GM10266 (cell line): Measurements from ENCODE around the gene HOXD11.

ENCODE experiments used
- DNase-seq: peaks from one replicate; pipeline ENCODE4 v3.0.0; 2012; ENCODE audit errors: extremely low spot score
- CTCF ChIP-seq: IDR thresholded peaks from 2 replicates; pipeline ENCODE4 v1.5.1; 2012; ENCODE audit warnings: mild to moderate bottlenecking, low read depth; ENCODE audit not compliant: control insufficient read depth, insufficient read depth; ENCODE audit errors: missing control alignments

The HOXD11 gene

GRCh38 chr2:176127774-176128072 lies 20.6 kb downstream of the HOXD11 start:
- no peak for DNase-seq
- TF ChIP-seq CTCF = no peak

DNA sequence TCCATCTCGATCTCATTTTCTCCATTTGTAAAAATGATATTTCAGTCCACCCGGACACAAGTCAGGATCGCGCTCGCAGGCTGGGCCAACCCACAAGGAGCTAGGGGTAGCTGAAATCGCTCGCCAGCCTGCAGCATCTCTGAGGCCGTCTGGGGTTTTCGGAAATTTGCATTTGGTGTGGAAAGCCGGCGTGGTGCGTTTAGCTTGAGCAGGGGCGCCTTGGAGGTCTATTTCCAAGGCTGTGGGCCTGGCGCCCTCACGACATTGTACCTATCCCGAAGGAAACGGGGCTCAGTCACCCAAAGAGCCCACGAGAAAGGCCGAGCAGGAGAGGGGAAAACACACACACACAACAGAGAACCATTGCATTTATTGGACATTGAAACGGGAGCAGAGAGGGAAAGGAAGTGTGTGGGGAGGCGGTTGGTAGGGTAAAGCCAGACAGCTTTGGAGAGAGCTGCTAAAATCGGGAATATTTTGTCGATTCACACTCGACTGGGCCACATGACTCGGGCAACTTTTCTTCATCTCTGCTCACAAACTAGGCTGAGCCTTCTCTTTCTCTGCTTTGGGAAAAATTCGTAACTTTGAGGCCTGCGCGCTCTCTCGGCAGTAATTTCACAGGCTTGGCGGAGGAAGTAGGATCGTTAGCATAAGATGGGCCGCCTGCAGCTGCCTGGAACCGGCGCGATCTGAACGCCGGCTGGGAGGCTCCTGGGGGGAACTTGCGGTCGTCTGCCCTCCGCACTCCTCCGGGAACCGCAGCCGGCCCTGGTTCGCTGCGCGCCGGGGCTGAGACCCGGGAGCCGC lies 21.3 kb downstream of the HOXD11 start:
- DNase-seq = no peak
- no peak for TF ChIP-seq CTCF

DNA sequence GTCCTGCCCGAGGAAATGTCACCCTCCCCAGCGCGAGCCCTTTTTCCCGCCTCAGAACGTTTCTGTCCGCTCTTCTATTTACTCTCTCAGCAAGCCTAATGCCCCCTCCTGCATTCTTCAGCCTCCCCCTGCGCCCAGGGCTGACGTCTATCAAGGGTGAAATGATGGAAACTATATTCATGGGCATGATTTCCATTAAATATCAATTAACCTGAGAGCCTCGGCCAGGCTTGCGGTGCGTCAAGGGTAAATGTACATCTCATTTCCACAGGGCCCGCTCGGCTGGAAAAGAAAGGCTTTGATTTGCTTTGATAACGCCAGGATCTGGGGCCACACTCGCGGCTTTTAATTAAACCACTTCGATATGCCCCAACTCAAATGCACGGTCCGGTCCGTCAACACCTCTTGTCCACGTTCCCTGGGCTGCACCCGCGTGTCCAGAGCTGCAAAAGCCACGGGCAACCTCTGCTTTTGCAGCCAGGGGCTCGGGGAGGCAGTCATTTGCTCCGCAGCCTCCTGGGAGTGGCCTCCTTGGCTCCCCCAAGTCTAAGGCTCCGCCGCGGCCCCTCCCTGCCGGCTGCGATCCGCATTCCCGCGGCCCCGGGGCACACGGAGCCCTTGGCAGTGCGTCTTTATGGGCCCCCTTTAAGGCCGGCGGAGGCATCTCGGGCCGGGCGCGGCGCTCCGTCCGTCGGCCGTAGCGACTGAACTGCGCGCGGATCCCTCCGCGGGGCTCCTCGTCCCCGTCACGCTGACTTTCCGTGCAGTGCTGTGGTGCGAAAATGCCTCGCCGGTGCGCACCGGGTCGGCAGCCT lies 22.1 kb downstream of the HOXD11 start, which contains the start of gene HOXD8:
HOXD8 (plus strand) TSS at position 724 of the 815 bp plus-strand sequence. CDS start 662 bp downstream, outside the sequence.
- TF ChIP-seq CTCF = no peak
- no peak for DNase-seq

GRCh38 chr2:176129813-176130146 lies 22.7 kb downstream of the HOXD11 start:
- no peak for DNase-seq

GRCh38 chr2:176130147-176130956 lies 23.3 kb downstream of the HOXD11 start:
- no peak for TF ChIP-seq CTCF
- DNase-seq = no peak

More at GRCh38 chr2:176129813-176130146, 22.7 kb downstream of the HOXD11 start:
- TF ChIP-seq CTCF = no peak

DNA sequence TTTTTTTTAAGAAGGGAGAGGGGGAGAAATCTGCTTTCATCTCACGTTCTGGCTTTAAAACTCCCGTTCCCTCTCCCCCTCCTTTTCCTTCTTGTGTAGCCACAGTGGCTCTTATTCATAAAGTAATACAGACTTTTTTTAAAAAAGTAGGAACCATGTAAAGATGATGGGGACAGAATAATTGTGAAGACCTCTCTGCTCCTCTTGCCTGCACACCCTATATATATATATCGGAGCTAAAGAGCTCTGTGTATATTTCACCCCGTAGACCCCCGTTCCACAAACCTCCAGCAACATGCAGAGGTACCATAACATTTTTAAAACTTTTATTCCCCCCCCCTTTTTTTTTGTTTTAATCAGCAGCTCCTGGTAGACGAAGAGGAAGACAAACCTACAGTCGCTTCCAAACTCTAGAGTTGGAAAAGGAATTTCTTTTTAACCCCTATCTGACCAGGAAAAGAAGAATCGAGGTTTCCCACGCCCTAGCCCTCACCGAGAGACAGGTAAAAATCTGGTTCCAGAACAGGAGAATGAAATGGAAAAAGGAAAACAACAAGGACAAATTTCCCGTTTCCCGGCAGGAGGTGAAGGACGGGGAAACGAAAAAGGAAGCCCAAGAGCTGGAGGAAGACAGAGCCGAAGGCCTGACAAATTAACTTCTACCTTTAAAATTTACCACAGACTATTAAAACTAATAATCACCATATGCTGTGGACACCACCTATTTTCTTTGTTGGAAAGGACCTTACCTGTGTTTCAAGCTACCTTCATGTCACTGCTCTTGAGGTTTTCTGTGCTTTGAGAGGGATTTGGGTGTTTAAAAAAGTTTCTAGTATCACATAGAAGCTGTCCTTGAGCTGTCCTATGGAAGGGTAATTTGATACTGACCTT lies 24.1 kb downstream of the HOXD11 start:
- no peak for DNase-seq
- TF ChIP-seq CTCF = no peak
